Body of pancreas (tissue), 4 donors: Measurements from ENCODE around the gene CHTOP. TPM values are rescaled to one million over a fixed set of nuclear protein-coding genes. Genes with fewer than 3 reads are reported as not detected.

Source experiments
- ATAC-seq: fragments of 150-250 bp; one replicate; pipeline ENCODE4 v1.9.1; 2016
- DNase-seq, 4 donors: peaks; one replicate each; pipeline ENCODE4 v3.0.0-alpha.2; 2019
- H3K27ac ChIP-seq, 4 donors: fragments of 200-600 bp; sonication (generic); 1 replicate in 3 of 4; 2 replicates in 1 of 4; pipeline versions ENCODE4 v1.5.1 to v1.6.1; 2016 to 2019; ENCODE audit warnings: mild to moderate bottlenecking in 1 of 4, mixed read lengths in 1 of 4, moderate library complexity in 1 of 4
- H3K27me3 ChIP-seq, 2 donors: fragments of 200-600 bp; sonication (generic); one replicate each; pipeline ENCODE4 v1.6.0; 2016; ENCODE audit warnings: mild to moderate bottlenecking in 1 of 2
- H3K36me3 ChIP-seq, 2 donors: fragments of 200-600 bp; sonication (generic); replicated peaks in 1 of 2; 2 replicates each; pipeline ENCODE4 v1.5.1; 2016; ENCODE audit warnings: low read depth in 2 of 2; ENCODE audit not compliant: insufficient read depth in 1 of 2
- H3K4me1 ChIP-seq: fragments of 200-600 bp; sonication (generic); one replicate; pipeline ENCODE4 v1.6.0; 2016
- H3K4me3 ChIP-seq, 2 donors: fragments of 200-600 bp; sonication (generic); 1 replicate in 1 of 2; 2 replicates in 1 of 2; pipeline ENCODE4 v1.5.1; 2016 to 2019
- H3K9me3 ChIP-seq, 3 donors: fragments of 200-600 bp; sonication (generic); 1 replicate in 2 of 3; 2 replicates in 1 of 3; pipeline ENCODE4 v1.5.1; 2016
- POLR2A ChIP-seq, 3 donors: fragments of 450-650 bp; IDR thresholded peaks; one replicate each; pipeline ENCODE4 v1.6.1; 2016; ENCODE audit warnings: antibody characterized with exemption in 3 of 3, mild to moderate bottlenecking in 2 of 3
- WGBS, 2 donors: methylation state at CpG; one replicate each; pipeline ENCODE4 v1.1.5; 2017; 5-methylcytosine and 5-hydroxymethylcytosine counted together
- intact Hi-C: fragments of 100-400 bp; cut with DNase I; formaldehyde crosslinking; loops from one replicate; pipeline ENCODE4 v1.15.1; 2023
- total RNA-seq, 2 donors: library from RNA; depleted of rRNA; stranded (reverse); fragments of >200 nt; gene quantifications; one replicate each; pipeline ENCODE4 v1.1.0, GENCODE V29; 2016
- TF ChIP-seq, protein P1 (sequence below), 7 experiments: fragments of 450-650 bp in 4 of 7; fragments of 200-600 bp in 3 of 7; sonication (generic) in 3 of 7; IDR thresholded peaks; one replicate each; pipeline ENCODE4 v1.5.1; 2016 to 2019; ENCODE audit warnings: antibody characterized with exemption in 7 of 7

CHTOP gene
- total RNA-seq, 2 donors from 2014 or later: 62.3 to 68.0 TPM

DNA sequence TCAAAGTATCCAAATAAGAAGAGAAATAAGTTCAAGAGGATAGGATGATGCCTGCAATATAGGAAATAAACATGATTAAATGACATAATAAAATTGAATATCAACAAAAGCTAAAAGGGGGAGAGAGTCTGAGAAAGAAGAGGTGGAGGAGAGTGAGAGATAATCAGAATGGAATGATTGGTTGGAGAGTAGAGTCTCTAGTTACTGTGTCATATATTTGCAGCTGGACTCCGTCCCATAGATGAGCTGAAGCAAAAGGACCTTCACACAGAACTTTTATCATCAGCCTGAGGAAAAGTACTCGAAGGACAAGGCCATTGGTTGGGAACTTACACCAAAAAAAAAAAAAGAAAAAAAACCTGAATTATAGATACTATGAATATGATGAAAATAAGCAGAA lies 45.4 kb upstream of the CHTOP start:
- Histone ChIP-seq H3K9me3 (no peaks in the 10 kb centered on the region), H3K27ac (no peak overlapping the region), H3K4me3 (no peak overlapping the region), H3K36me3 (no peaks in the 10 kb centered on the region), H3K4me1 (peaks cover 5% of the 10 kb centered on the region), H3K27me3 (no peaks in the 10 kb centered on the region)
- no peak for DNase-seq
- TF ChIP-seq, protein P1, sequence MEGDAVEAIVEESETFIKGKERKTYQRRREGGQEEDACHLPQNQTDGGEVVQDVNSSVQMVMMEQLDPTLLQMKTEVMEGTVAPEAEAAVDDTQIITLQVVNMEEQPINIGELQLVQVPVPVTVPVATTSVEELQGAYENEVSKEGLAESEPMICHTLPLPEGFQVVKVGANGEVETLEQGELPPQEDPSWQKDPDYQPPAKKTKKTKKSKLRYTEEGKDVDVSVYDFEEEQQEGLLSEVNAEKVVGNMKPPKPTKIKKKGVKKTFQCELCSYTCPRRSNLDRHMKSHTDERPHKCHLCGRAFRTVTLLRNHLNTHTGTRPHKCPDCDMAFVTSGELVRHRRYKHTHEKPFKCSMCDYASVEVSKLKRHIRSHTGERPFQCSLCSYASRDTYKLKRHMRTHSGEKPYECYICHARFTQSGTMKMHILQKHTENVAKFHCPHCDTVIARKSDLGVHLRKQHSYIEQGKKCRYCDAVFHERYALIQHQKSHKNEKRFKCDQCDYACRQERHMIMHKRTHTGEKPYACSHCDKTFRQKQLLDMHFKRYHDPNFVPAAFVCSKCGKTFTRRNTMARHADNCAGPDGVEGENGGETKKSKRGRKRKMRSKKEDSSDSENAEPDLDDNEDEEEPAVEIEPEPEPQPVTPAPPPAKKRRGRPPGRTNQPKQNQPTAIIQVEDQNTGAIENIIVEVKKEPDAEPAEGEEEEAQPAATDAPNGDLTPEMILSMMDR (IDR thresholded peaks at IDR 0.05): no peak
- TF ChIP-seq POLR2A (IDR thresholded peaks at IDR 0.05): no peak
- intact Hi-C loops: no loop called here
- 65 to 82% methylated on average over 2 of the region's 2 CpGs for WGBS, 2 donors
- no peak for ATAC-seq

DNA sequence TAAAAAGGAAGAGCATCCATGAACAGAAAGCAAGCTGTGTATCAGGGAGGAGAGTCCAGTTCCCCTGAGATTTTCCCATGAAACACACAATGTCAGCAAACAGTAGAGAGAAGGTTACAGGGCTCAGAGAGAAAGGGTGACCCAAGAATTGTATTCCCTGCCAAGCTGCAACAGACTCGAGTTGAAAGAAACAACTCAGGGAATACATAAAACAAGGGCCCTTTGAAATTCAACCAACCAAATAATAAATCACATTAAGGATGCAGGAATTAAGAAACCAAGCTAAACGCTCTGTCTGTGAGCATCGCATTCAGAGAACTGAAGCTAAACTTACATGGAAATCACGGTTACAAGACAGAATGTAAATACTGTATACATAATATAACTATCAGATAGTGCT lies 41.1 kb upstream of the CHTOP start:
- DNase-seq (no peak), ATAC-seq (no peak)
- 45 to 57% methylated on average over 4 of the region's 4 CpGs for WGBS, 2 donors
- Histone ChIP-seq H3K27ac (no peak overlapping the region), H3K27me3 (no peaks in the 10 kb centered on the region), H3K9me3 (no peaks in the 10 kb centered on the region), H3K36me3 (no peaks in the 10 kb centered on the region), H3K4me3 (no peak overlapping the region), H3K4me1 (peaks cover 5% of the 10 kb centered on the region)
- intact Hi-C loops: no loop called here
- TF ChIP-seq POLR2A (IDR thresholded peaks at IDR 0.05): no peak
- TF ChIP-seq, protein P1 (IDR thresholded peaks at IDR 0.05): no peak

DNA sequence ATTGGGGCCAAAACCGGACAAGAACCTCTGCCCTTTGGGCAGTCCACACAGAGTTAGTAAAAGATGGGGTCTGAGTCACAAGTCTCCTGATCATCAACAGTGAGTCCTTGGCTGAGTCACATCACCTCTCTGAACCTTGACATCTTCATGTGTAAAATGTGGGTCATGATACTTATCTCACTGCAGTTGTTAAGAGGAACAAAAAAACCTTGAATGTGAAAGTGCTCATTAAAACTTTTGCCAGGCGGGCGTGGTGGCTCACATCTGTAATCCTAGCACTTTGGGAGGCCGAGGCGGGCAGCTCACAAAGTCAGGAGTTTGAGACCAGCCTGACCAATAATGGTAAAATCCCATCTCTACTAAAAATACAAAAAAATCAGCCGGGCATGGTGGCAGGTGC lies 36.7 kb upstream of the CHTOP start:
- DNase-seq (no peak), ATAC-seq (no peak)
- Histone ChIP-seq H3K27ac (no peak overlapping the region), H3K27me3 (no peaks in the 10 kb centered on the region), H3K9me3 (no peaks in the 10 kb centered on the region), H3K4me3 (no peak overlapping the region), H3K4me1 (peaks cover 5% of the 10 kb centered on the region), H3K36me3 (no peaks in the 10 kb centered on the region)
- 87 to 92% methylated on average over 6 of the region's 6 CpGs for WGBS, 2 donors
- intact Hi-C loops: no loop called here
- TF ChIP-seq POLR2A (IDR thresholded peaks at IDR 0.05): no peak
- TF ChIP-seq, protein P1 (IDR thresholded peaks at IDR 0.05): no peak

DNA sequence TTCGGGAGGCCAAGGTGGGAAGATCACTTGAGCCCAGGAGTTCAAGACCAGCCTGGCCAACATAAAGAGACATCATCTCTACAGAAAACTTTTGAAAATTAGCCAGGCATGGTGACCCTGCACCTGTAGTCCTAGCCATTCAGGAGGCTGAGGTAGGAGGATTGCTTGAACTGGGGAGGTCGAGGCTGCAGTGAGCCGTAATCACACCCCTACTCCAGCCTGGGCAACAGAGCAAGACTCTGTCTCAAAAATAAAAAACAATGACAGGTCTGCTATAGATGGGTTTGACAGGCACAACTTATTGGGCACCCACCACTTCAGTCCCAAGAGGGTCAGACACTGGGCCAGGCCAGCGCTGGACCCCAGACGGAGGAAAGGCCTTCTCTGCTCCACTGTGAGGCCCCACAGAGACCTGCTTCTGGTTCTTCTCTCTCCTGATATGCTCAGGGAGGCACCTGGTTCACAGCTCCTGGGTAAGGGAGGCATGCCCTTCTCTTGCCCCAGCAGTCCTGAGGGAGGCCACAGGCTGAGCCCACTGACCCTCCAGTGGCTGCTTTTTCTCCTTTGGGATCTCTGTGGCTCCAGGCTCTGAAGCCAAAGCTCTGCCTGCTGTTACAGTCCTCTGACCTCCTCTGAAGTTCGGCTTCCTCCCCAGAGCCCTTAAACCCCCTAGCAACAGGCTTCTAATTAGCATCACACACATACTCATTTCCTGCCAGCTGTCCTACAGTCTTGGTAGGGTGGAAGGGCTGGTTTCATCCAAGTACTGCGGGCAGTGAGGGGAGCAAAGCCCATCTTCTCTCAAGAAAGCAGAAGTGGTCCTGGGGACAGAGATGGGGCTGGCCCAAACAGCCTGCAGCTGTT lies 35.3 kb upstream of the CHTOP start:
- DNase-seq (no peak), ATAC-seq (no peak)
- Histone ChIP-seq H3K36me3 (no peaks in the 10 kb centered on the region), H3K4me1 (no peaks in the 10 kb centered on the region), H3K9me3 (no peaks in the 10 kb centered on the region), H3K4me3 (no peak overlapping the region), H3K27ac (no peak overlapping the region), H3K27me3 (no peaks in the 10 kb centered on the region)
- intact Hi-C loops: no loop called here
- WGBS, 2 donors: 75 to 78% methylated on average over 5 to 7 of the region's 7 CpGs
- TF ChIP-seq POLR2A (IDR thresholded peaks at IDR 0.05): no peak

DNA sequence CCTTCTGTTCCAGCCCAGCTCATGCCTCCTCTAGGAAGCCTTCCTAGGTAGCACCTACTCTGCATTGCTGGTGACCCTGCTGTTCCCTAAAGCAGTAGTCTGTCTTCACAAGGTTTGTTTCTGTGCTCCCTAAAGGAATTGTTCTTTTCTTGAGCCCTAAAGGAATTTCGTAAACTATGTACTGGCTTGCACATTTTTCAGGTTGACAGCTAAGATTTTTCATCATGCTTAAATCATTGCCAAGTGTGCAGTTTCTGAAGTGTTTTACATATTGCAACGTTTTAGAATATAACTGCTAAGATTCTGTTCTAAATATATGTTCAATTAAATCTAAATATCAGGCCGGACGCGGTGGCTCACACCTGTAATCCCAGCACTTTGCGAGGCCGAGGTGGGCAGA lies 34.0 kb upstream of the CHTOP start:
- H3K4me1 ChIP-seq: no peaks in the 10 kb centered on the region
- H3K27me3 ChIP-seq: no peaks in the 10 kb centered on the region
- H3K4me3 ChIP-seq: no peak overlapping the region
- H3K9me3 ChIP-seq: no peaks in the 10 kb centered on the region
- DNase-seq: no peak
- WGBS, 2 donors: 87 to 88% methylated on average over 7 of the region's 7 CpGs
- no peak overlapping the region for H3K27ac ChIP-seq
- no peak for ATAC-seq
- TF ChIP-seq, protein P1 (IDR thresholded peaks at IDR 0.05): no peak
- TF ChIP-seq POLR2A (IDR thresholded peaks at IDR 0.05): no peak
- H3K36me3 ChIP-seq: no peaks in the 10 kb centered on the region
- intact Hi-C loops: no loop called here
